ENCODE results near the gene HS3ST4.

HS3ST4 gene

GRCh38 chr16:25691519-25692091, at the start of gene HS3ST4:
Gene HS3ST4, plus strand, starts transcription at chr16:25691959.
- no peak for TF ChIP-seq CTCF (IDR thresholded peaks at IDR 0.05; ENCODE audit: low read depth, low read length)
- in situ Hi-C loops (cut with HindIII; ENCODE audit: low sequenced_read_pairs) = no loop called here
- no peak for DNase-seq (ENCODE audit: low read depth, low spot score)
- H3K4me3 ChIP-seq (ENCODE audit: low read depth, low read length) = no peak within 1 kb of the TSS

GRCh38 chr16:25643633-25644032, 48.1 kb upstream of the HS3ST4 start:
- in situ Hi-C loops (cut with HindIII; ENCODE audit: low sequenced_read_pairs) = no loop called here
- no peak for DNase-seq (ENCODE audit: low read depth, low spot score)
- no peak overlapping the region for H3K4me3 ChIP-seq (ENCODE audit: low read depth, low read length)
- no peak for TF ChIP-seq CTCF (IDR thresholded peaks at IDR 0.05; ENCODE audit: low read depth, low read length)

GRCh38 chr16:25656639-25657038, 35.1 kb upstream of the HS3ST4 start:
- no peak for TF ChIP-seq CTCF (IDR thresholded peaks at IDR 0.05; ENCODE audit: low read depth, low read length)
- in situ Hi-C loops (cut with HindIII; ENCODE audit: low sequenced_read_pairs) = no loop called here
- no peak overlapping the region for H3K4me3 ChIP-seq (ENCODE audit: low read depth, low read length)
- DNase-seq (ENCODE audit: low read depth, low spot score) = no peak

GRCh38 chr16:25676820-25677219, 14.9 kb upstream of the HS3ST4 start:
- in situ Hi-C loops (cut with HindIII; ENCODE audit: low sequenced_read_pairs) = no loop called here
- DNase-seq (ENCODE audit: low read depth, low spot score) = no peak
- TF ChIP-seq CTCF (IDR thresholded peaks at IDR 0.05; ENCODE audit: low read depth, low read length) = no peak
- H3K4me3 ChIP-seq (ENCODE audit: low read depth, low read length) = no peak overlapping the region

- in situ Hi-C loops (cut with HindIII; ENCODE audit: low sequenced_read_pairs) = no loop called here
Observed at GRCh38 chr16:25679511-25679910, 12.2 kb upstream of the HS3ST4 start.

GRCh38 chr16:25689137-25689836, 2.5 kb upstream of the HS3ST4 start:
- in situ Hi-C loops (cut with HindIII; ENCODE audit: low sequenced_read_pairs) = no loop called here
- no peak for DNase-seq (ENCODE audit: low read depth, low spot score)
- TF ChIP-seq CTCF (IDR thresholded peaks at IDR 0.05; ENCODE audit: low read depth, low read length) = no peak
- no peak overlapping the region for H3K4me3 ChIP-seq (ENCODE audit: low read depth, low read length)

More at GRCh38 chr16:25679511-25679910, 12.2 kb upstream of the HS3ST4 start:
- DNase-seq (ENCODE audit: low read depth, low spot score) = no peak
- H3K4me3 ChIP-seq (ENCODE audit: low read depth, low read length) = no peak overlapping the region
- TF ChIP-seq CTCF (IDR thresholded peaks at IDR 0.05; ENCODE audit: low read depth, low read length) = no peak

Data from astrocyte of the spinal cord (primary cell).